Cardiac muscle cell (in vitro differentiated cells and primary cell): ENCODE measurements around the gene EFCAB6. TPM values are rescaled to one million over a fixed set of nuclear protein-coding genes. Genes with fewer than 3 reads are reported as not detected.

Experiments used
- DNase-seq, 2 donors: peaks; one replicate each; pipeline versions ENCODE4 v3.0.0 to v3.0.0-alpha.2; 2010 to 2017; ENCODE audit warnings: low read depth in 1 of 2, low spot score in 1 of 2
- H3K27ac ChIP-seq: fragments of 200-600 bp; sonication (generic); 2 replicates; pipeline ENCODE4 v1.5.1; 2016
- H3K27me3 ChIP-seq: fragments of 200-600 bp; sonication (generic); 2 replicates; pipeline ENCODE4 v1.6.0; 2016; ENCODE audit warnings: control low read depth
- H3K36me3 ChIP-seq: fragments of 200-600 bp; sonication (generic); 2 replicates; pipeline ENCODE4 v1.5.1; 2016; ENCODE audit warnings: control low read depth
- H3K4me1 ChIP-seq: fragments of 200-600 bp; sonication (generic); 2 replicates; pipeline ENCODE4 v1.8.1; 2017; ENCODE audit warnings: low read depth, mild to moderate bottlenecking, mixed run types
- H3K4me3 ChIP-seq: fragments of 200-600 bp; sonication (generic); 2 replicates; pipeline ENCODE4 v1.5.1; 2016; ENCODE audit warnings: mild to moderate bottlenecking
- H3K9me3 ChIP-seq: fragments of 200-600 bp; sonication (generic); 2 replicates; pipeline ENCODE4 v1.5.1; 2017; ENCODE audit warnings: low read depth, mild to moderate bottlenecking, control low read depth
- CTCF ChIP-seq: IDR thresholded peaks from 2 replicates; pipeline ENCODE4 v1.5.1; 2012; ENCODE audit warnings: low read depth, mild to moderate bottlenecking, low read length
- polyA plus RNA-seq: library from polyadenylated mRNA; unstranded; fragments of >200 nt; fragmentation: Nextera tagmentation; extraction: Ambion mirVana; gene quantifications from 2 replicates; pipeline ENCODE4 v1.2.1, GENCODE V29; 2016
- total RNA-seq: library from RNA; depleted of rRNA; stranded (reverse); fragments of >200 nt; gene quantifications from 2 replicates; pipeline ENCODE4 v1.2.3, GENCODE V29; 2016

Gene EFCAB6
- total and polyA plus RNA-seq, 2 experiments from 2014 or later, result 1.5 to 3.8 TPM

- Histone ChIP-seq H3K4me3 (no peak overlapping the region), H3K27me3 (no peaks in the 10 kb centered on the region), H3K27ac (no peak overlapping the region), H3K9me3 (no peaks in the 10 kb centered on the region), H3K36me3 (no peaks in the 10 kb centered on the region), H3K4me1 (no peaks in the 10 kb centered on the region)
- no peak for TF ChIP-seq CTCF
- no peak for DNase-seq
These were observed 174.5 kb downstream of the EFCAB6 start for GRCh38 chr22:43637275-43638260.

- no peak for TF ChIP-seq CTCF
- no peak overlapping the region for H3K4me3 ChIP-seq
- no peak overlapping the region for H3K27ac ChIP-seq
- no peaks in the 10 kb centered on the region for H3K4me1 ChIP-seq
- H3K36me3 ChIP-seq, result no peaks in the 10 kb centered on the region
- no peaks in the 10 kb centered on the region for H3K27me3 ChIP-seq
- DNase-seq, result no peak
- H3K9me3 ChIP-seq, result no peaks in the 10 kb centered on the region
These were observed 176.0 kb downstream of the EFCAB6 start for GRCh38 chr22:43636086-43636485.

GRCh38 chr22:43635101-43635500, 177.0 kb downstream of the EFCAB6 start:
- no peaks in the 10 kb centered on the region for H3K9me3 ChIP-seq
- no peaks in the 10 kb centered on the region for H3K36me3 ChIP-seq
- H3K27ac ChIP-seq, result no peak overlapping the region
- H3K27me3 ChIP-seq, result no peaks in the 10 kb centered on the region
- no peak for TF ChIP-seq CTCF
- no peak for DNase-seq
- no peak overlapping the region for H3K4me3 ChIP-seq
- H3K4me1 ChIP-seq, result no peaks in the 10 kb centered on the region

- TF ChIP-seq CTCF, result no peak
- DNase-seq, result peak in 1 of 2 donors; percentile 40
- H3K27me3 ChIP-seq, result no peaks in the 10 kb centered on the region
- no peaks in the 10 kb centered on the region for H3K36me3 ChIP-seq
- H3K9me3 ChIP-seq, result no peaks in the 10 kb centered on the region
- H3K27ac ChIP-seq, result no peak overlapping the region
- no peak overlapping the region for H3K4me3 ChIP-seq
- no peaks in the 10 kb centered on the region for H3K4me1 ChIP-seq
These were observed 177.8 kb downstream of the EFCAB6 start for GRCh38 chr22:43634316-43634715.

- no peaks in the 10 kb centered on the region for H3K9me3 ChIP-seq
- H3K4me3 ChIP-seq, result no peak overlapping the region
- DNase-seq, result peak in 1 of 2 donors; percentile 9
- H3K36me3 ChIP-seq, result no peaks in the 10 kb centered on the region
- H3K4me1 ChIP-seq, result no peaks in the 10 kb centered on the region
- no peak overlapping the region for H3K27ac ChIP-seq
- no peaks in the 10 kb centered on the region for H3K27me3 ChIP-seq
- no peak for TF ChIP-seq CTCF
These were observed 178.3 kb downstream of the EFCAB6 start for GRCh38 chr22:43633631-43634285.
